T-helper 2 cell treated with Interferon-gamma antibody and Interleukin-4, amounts not matched to agents 100 ng/mL and 5 ng/mL, for 36 hours (primary cell): ENCODE measurements around the gene SH2D3A. TPM values are rescaled to one million over a fixed set of nuclear protein-coding genes. Genes with fewer than 3 reads are reported as not detected.
"Not testable (repeated sequence)": the region's sequence is repeated elsewhere in the genome, so short reads cannot be mapped to it uniquely, and the experiment has no call there.

Experiments
- intact Hi-C: fragments of 100-400 bp; cut with micrococcal nuclease; formaldehyde crosslinking; loops from one replicate; pipeline ENCODE4 v1.15.1; 2023
- total RNA-seq: library from RNA; stranded (reverse); gene quantifications from 2 replicates; pipeline ENCODE4 v1.2.3, GENCODE V29; 2022

SH2D3A gene
- total RNA-seq, 1 donor from 2014 or later: 21.0 TPM

- intact Hi-C loops: not testable (repeated sequence)
Observed at GRCh38 chr19:6762253-6762797, 4.9 kb downstream of the SH2D3A start.

GRCh38 chr19:6761053-6761676, 6.1 kb downstream of the SH2D3A start:
- intact Hi-C loops: no loop called here

- intact Hi-C loops: no loop called here
Observed at GRCh38 chr19:6760606-6761005, 6.6 kb downstream of the SH2D3A start.

- intact Hi-C loops: loop anchor here (5.0 kb wide), 1 partner anchor 47 kb away; no protein-coding TSS in a partner anchor
Observed at GRCh38 chr19:6754653-6755463, 12.4 kb downstream of the SH2D3A start.

GRCh38 chr19:6754136-6754535, 13.1 kb downstream of the SH2D3A start:
- intact Hi-C loops: loop anchor here (5.0 kb wide), 1 partner anchor 48 kb away; no protein-coding TSS in a partner anchor

- intact Hi-C loops: loop anchor here (1.0 to 5.0 kb wide), 5 partner anchors 13 to 110 kb away; partner anchors contain the start of genes GPR108, SH2D3A and VAV1
Observed at GRCh38 chr19:6753178-6754031, 13.8 kb downstream of the SH2D3A start.

GRCh38 chr19:6752256-6753177, 14.7 kb downstream of the SH2D3A start:
- intact Hi-C loops: loop anchor here (1.0 to 5.0 kb wide), 5 partner anchors 14 to 111 kb away; partner anchors contain the start of genes GPR108, SH2D3A and VAV1

GRCh38 chr19:6751189-6751588, 16.0 kb downstream of the SH2D3A start:
- intact Hi-C loops: loop anchor here (5.0 kb wide), 1 partner anchor 51 kb away; no protein-coding TSS in a partner anchor

- intact Hi-C loops: loop anchor here (5.0 kb wide), 1 partner anchor 52 kb away; no protein-coding TSS in a partner anchor
Observed at GRCh38 chr19:6750062-6750461, 17.2 kb downstream of the SH2D3A start.

- intact Hi-C loops: not testable (repeated sequence)
Observed at GRCh38 chr19:6748543-6748942, 18.7 kb downstream of the SH2D3A start.

- intact Hi-C loops: no loop called here
Observed at GRCh38 chr19:6745965-6746364, 21.3 kb downstream of the SH2D3A start.

GRCh38 chr19:6744381-6745301, 22.6 kb downstream of the SH2D3A start:
- intact Hi-C loops: no loop called here

GRCh38 chr19:6743714-6744380, 23.4 kb downstream of the SH2D3A start:
- intact Hi-C loops: no loop called here

GRCh38 chr19:6743066-6743465, 24.2 kb downstream of the SH2D3A start:
- intact Hi-C loops: no loop called here

- intact Hi-C loops: no loop called here
Observed at GRCh38 chr19:6740589-6741343, 26.5 kb downstream of the SH2D3A start.

GRCh38 chr19:6739883-6740588, 27.2 kb downstream of the SH2D3A start:
- intact Hi-C loops: loop anchor here (1.0 to 5.0 kb wide), 3 partner anchors 27 to 208 kb away; partner anchors contain the start of genes SH2D3A and TNFSF9
